ENCODE measurements around the gene RCSD1.

DNA sequence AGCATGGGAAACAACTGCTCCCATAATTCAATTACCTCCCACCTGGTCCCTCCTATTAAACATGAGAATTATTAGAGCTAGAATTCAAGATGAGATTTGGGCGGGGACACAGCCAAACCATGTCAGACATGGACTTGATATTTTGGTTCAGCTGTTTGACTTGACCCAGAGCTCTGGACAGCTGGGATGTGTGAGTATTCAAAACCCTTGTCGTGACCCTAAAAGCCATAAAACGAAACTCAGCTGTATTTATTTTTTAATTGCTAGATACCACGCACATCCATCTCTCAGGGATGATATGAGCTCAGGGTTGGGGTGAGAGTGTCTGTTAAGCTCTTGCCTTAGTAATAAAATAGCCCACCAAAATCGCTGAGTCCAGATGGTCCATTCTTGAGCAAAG, 45.4 kb downstream of the RCSD1 start:
- TF ChIP-seq, protein P1, sequence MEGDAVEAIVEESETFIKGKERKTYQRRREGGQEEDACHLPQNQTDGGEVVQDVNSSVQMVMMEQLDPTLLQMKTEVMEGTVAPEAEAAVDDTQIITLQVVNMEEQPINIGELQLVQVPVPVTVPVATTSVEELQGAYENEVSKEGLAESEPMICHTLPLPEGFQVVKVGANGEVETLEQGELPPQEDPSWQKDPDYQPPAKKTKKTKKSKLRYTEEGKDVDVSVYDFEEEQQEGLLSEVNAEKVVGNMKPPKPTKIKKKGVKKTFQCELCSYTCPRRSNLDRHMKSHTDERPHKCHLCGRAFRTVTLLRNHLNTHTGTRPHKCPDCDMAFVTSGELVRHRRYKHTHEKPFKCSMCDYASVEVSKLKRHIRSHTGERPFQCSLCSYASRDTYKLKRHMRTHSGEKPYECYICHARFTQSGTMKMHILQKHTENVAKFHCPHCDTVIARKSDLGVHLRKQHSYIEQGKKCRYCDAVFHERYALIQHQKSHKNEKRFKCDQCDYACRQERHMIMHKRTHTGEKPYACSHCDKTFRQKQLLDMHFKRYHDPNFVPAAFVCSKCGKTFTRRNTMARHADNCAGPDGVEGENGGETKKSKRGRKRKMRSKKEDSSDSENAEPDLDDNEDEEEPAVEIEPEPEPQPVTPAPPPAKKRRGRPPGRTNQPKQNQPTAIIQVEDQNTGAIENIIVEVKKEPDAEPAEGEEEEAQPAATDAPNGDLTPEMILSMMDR (IDR thresholded peaks at IDR 0.05; ENCODE audit: borderline replicate concordance, extremely low read depth, low read length, poor library complexity, severe bottlenecking), result no peak
- no peak for TF ChIP-seq EZH2 (IDR thresholded peaks at IDR 0.05; ENCODE audit: borderline replicate concordance, low read depth, low read length, severe bottlenecking)
